ENCODE results near the gene MICAL2.

DNA sequence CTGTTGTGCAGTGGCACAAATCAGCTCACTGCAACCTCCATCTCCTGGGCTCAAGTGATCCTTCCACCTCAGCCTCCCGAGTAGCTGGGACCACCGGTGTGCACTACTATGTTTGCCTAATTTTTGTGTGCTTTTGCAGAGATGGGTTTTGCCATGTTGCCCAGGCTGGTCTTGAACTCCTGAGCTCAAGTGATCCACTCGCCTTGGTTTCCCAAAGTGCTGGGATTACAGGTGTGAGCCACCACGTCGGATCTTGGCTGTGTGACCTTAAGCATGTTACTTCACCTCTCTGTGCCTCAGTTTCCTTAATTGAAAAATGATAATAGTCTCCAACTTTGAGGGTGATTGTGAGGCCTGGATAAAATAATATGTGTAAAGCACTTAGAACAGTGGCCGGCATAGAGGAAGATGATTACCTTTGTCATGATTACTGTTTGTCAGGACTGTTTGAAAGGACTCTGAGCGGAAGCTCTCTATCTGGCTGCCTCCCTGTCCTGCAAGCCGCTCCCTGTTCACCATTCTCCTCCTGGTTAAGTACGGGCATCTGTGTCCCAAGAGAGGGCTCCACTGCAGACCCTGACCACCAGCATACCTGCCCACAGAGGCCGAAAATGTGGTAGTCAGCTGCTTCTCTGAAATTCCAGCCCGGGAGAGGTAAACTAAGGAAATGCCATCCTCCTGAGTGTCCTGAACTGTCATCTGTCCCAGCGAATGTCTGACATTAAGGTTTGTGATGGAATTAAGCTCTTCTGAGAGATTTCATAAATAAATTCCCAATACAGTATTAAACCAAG, 73.6 kb downstream of the MICAL2 start:
- TF ChIP-seq RAD21 (IDR thresholded peaks at IDR 0.05; ENCODE audit: low read depth) (no peak), NFIC (IDR thresholded peaks at IDR 0.05) (no peak)

Data from Ishikawa (cell line).